Nephron progenitor cell (in vitro differentiated cells): Measurements from ENCODE around the gene CRYBB1.

Source experiments
- DNase-seq: peaks from one replicate; pipeline ENCODE4 v3.0.0; 2021
- H3K27ac Mint-ChIP-seq: 2 replicates; pipeline ENCODE4 v1.8.0; 2021; ENCODE audit warnings: mild to moderate bottlenecking, moderate library complexity, mixed read lengths
- H3K27me3 Mint-ChIP-seq: 2 replicates; pipeline ENCODE4 v1.8.0; 2021; ENCODE audit warnings: mild to moderate bottlenecking, low read depth, mixed read lengths; ENCODE audit not compliant: poor library complexity
- H3K36me3 Mint-ChIP-seq: 2 replicates; pipeline ENCODE4 v1.8.0; 2021; ENCODE audit warnings: low read depth, mixed read lengths
- H3K4me1 Mint-ChIP-seq: 2 replicates; pipeline ENCODE4 v1.8.0; 2021; ENCODE audit warnings: mixed read lengths
- H3K4me3 Mint-ChIP-seq: 2 replicates; pipeline ENCODE4 v1.8.0; 2021; ENCODE audit warnings: mild to moderate bottlenecking, moderate library complexity, mixed read lengths
- H3K9me3 Mint-ChIP-seq: 2 replicates; pipeline ENCODE4 v1.8.0; 2021; ENCODE audit warnings: mild to moderate bottlenecking, moderate library complexity, mixed read lengths
- CTCF ChIP-seq: fragments of 200-600 bp; sonication (generic); IDR thresholded peaks from 2 replicates; pipeline ENCODE4 v1.5.0; 2021; ENCODE audit warnings: antibody characterized with exemption

CRYBB1 gene

GRCh38 chr22:26585104-26585790 is 32.6 kb downstream of the CRYBB1 start:
- Mint-ChIP-seq H3K27me3 (peaks cover 12% of the 10 kb centered on the region), H3K9me3 (peaks cover 10% of the 10 kb centered on the region), H3K4me3 (no peak overlapping the region), H3K36me3 (peaks cover 13% of the 10 kb centered on the region), H3K27ac (peak overlapping the region; percentile 52), H3K4me1 (peaks cover 10% of the 10 kb centered on the region)
- no peak for DNase-seq
- no peak for TF ChIP-seq CTCF

GRCh38 chr22:26584010-26584409 is 33.8 kb downstream of the CRYBB1 start:
- no peak for TF ChIP-seq CTCF
- Mint-ChIP-seq H3K4me1 (peaks cover 19% of the 10 kb centered on the region), H3K4me3 (no peak overlapping the region), H3K36me3 (peaks cover 13% of the 10 kb centered on the region), H3K9me3 (peaks cover 10% of the 10 kb centered on the region), H3K27ac (no peak overlapping the region), H3K27me3 (peaks cover 9% of the 10 kb centered on the region)
- no peak for DNase-seq

- H3K27ac Mint-ChIP-seq: peak overlapping the region; percentile 61
- TF ChIP-seq CTCF: no peak
- H3K9me3 Mint-ChIP-seq: no peaks in the 10 kb centered on the region
- H3K36me3 Mint-ChIP-seq: peaks cover 10% of the 10 kb centered on the region
- no peak overlapping the region for H3K4me3 Mint-ChIP-seq
- peaks cover 8% of the 10 kb centered on the region for H3K27me3 Mint-ChIP-seq
- DNase-seq: no peak
- H3K4me1 Mint-ChIP-seq: peaks cover 24% of the 10 kb centered on the region
Observed at GRCh38 chr22:26581633-26582168, 36.1 kb downstream of the CRYBB1 start.

- Mint-ChIP-seq H3K27me3 (peaks cover 8% of the 10 kb centered on the region), H3K27ac (peak overlapping the region; percentile 6), H3K9me3 (no peaks in the 10 kb centered on the region), H3K4me3 (no peak overlapping the region), H3K4me1 (peaks cover 30% of the 10 kb centered on the region), H3K36me3 (peaks cover 16% of the 10 kb centered on the region)
- no peak for DNase-seq
- TF ChIP-seq CTCF: no peak
Observed at GRCh38 chr22:26581026-26581425, 36.8 kb downstream of the CRYBB1 start.

- H3K4me3 Mint-ChIP-seq: no peak overlapping the region
- peaks cover 8% of the 10 kb centered on the region for H3K27me3 Mint-ChIP-seq
- no peaks in the 10 kb centered on the region for H3K9me3 Mint-ChIP-seq
- peak overlapping the region; percentile 6 for H3K27ac Mint-ChIP-seq
- H3K36me3 Mint-ChIP-seq: peaks cover 16% of the 10 kb centered on the region
- no peak for TF ChIP-seq CTCF
- no peak for DNase-seq
- H3K4me1 Mint-ChIP-seq: peaks cover 32% of the 10 kb centered on the region
Observed at GRCh38 chr22:26580240-26580962, 37.4 kb downstream of the CRYBB1 start.
